GM12878 (cell line): ENCODE results near the gene SLC7A5. TPM values are rescaled to one million over a fixed set of nuclear protein-coding genes. Genes with fewer than 3 reads are reported as not detected.
"Not testable (repeated sequence)": the region's sequence is repeated elsewhere in the genome, so short reads cannot be mapped to it uniquely, and the experiment has no call there.

Experiments used
- ATAC-seq: fragments of 200-7000 bp; cut with Tn5 transposase; 3 replicates; pipeline ENCODE4 v1.9.1; 2020; ENCODE audit warnings: mild to moderate bottlenecking, moderate library complexity
- BruUV-seq: library from RNA; stranded (reverse); fragments of 400-500 nt; replicated peaks from 2 replicates; lab custom pipeline; 2021; lab: Mats Ljungman, UMichigan
- CTCF ChIA-PET: fragments of 300-600 bp; sonication (Branson Sonifier 250); formaldehyde crosslinking; extraction: SDS; loops from one replicate; lab custom pipeline; 2021; ENCODE audit warnings: inconsistent platforms; lab: Yijun Ruan, JAX
- POLR2A ChIA-PET: fragments of 350-600 bp; formaldehyde crosslinking; extraction: SDS; loops from one replicate; lab custom pipeline; 2021; ENCODE audit warnings: inconsistent platforms; lab: Charles Lee
- RAD21 ChIA-PET: fragments of 300-600 bp; sonication (Branson Sonifier 250); formaldehyde crosslinking; loops from one replicate; lab custom pipeline; 2023; ENCODE audit warnings: antibody characterized with exemption; ENCODE audit not compliant: unreplicated experiment; lab: Charles Lee
- SMC1A ChIA-PET: fragments of 300-600 bp; sonication (Branson Sonifier 250); formaldehyde crosslinking; loops from one replicate; lab custom pipeline; 2023; ENCODE audit not compliant: unreplicated experiment, uncharacterized antibody; lab: Charles Lee
- DNase-seq: peaks from one replicate; pipeline ENCODE4 v3.0.0-alpha.2; 2011; ENCODE audit warnings: low read depth, low spot score
- FAIRE-seq: peaks from 3 replicates; lab custom pipeline; 2011; peaks lifted over from hg19 to GRCh38; lab: Jason Lieb, UNC
- H2AFZ ChIP-seq: 2 replicates; pipeline ENCODE4 v1.6.0; 2011; ENCODE audit warnings: low read depth, low read length, control low read depth; ENCODE audit not compliant: control insufficient read depth
- H3K27ac ChIP-seq: 2 replicates; pipeline ENCODE4 v1.5.1; 2011; ENCODE audit warnings: control low read depth; ENCODE audit not compliant: control insufficient read depth, insufficient read depth
- H3K27me3 ChIP-seq, 2 experiments: replicated peaks in 1 of 2; 2 replicates each; pipeline versions ENCODE4 v1.6.0 to v1.6.1; 2011; ENCODE audit warnings: low read length in 1 of 2; ENCODE audit not compliant: control insufficient read depth in 2 of 2, insufficient read depth in 2 of 2
- H3K36me3 ChIP-seq, 2 experiments: 2 replicates each; pipeline ENCODE4 v1.5.1; 2011; ENCODE audit warnings: low read length in 1 of 2; ENCODE audit not compliant: control insufficient read depth in 2 of 2, insufficient read depth in 2 of 2
- H3K4me1 ChIP-seq: 2 replicates; pipeline ENCODE4 v1.6.1; 2011; ENCODE audit warnings: mild to moderate bottlenecking, low read length, moderate library complexity, mixed read lengths; ENCODE audit not compliant: control insufficient read depth, insufficient read depth
- H3K4me2 ChIP-seq: 2 replicates; pipeline ENCODE4 v1.6.0; 2011; ENCODE audit warnings: control low read depth; ENCODE audit not compliant: control insufficient read depth, insufficient read depth
- H3K4me3 ChIP-seq: fragments of 200-600 bp; sonication (generic); 2 replicates; pipeline ENCODE4 v1.5.1; 2016
- H3K79me2 ChIP-seq: 2 replicates; pipeline ENCODE4 v1.6.0; 2011; ENCODE audit warnings: low read length; ENCODE audit not compliant: control insufficient read depth, insufficient read depth
- H3K9ac ChIP-seq: 2 replicates; pipeline ENCODE4 v1.8.0; 2011; ENCODE audit warnings: low read length, control low read depth, mixed read lengths; ENCODE audit not compliant: control insufficient read depth, insufficient read depth
- H3K9me3 ChIP-seq: replicated peaks from 3 replicates; pipeline ENCODE4 v1.5.1; 2011; ENCODE audit warnings: mild to moderate bottlenecking, low read length; ENCODE audit not compliant: control insufficient read depth, insufficient read depth
- H4K20me1 ChIP-seq: 2 replicates; pipeline ENCODE4 v1.6.0; 2011; ENCODE audit not compliant: control insufficient read depth, insufficient read depth
- HCFC1 ChIP-seq: fragments of 150-350 bp; IDR thresholded peaks from 2 replicates; pipeline ENCODE4 v1.6.1; 2014; ENCODE audit warnings: low read length
- MEF2A ChIP-seq: IDR thresholded peaks from 2 replicates; pipeline ENCODE4 v1.6.1; 2011; ENCODE audit warnings: low read depth, mild to moderate bottlenecking, low read length, moderate library complexity; ENCODE audit not compliant: insufficient read depth
- MTA3 ChIP-seq: IDR thresholded peaks from 2 replicates; pipeline ENCODE4 v1.6.1; 2012; ENCODE audit warnings: low read length, inconsistent platforms, borderline replicate concordance
- WGBS: methylation state at CpG from one replicate; pipeline ENCODE4 v1.1.6; 2016; ENCODE audit warnings: low lambda C conversion rate; ENCODE audit not compliant: insufficient replicate concordance, insufficient coverage; ENCODE audit errors: missing lambda C conversion rate; 5-methylcytosine and 5-hydroxymethylcytosine counted together
- in situ Hi-C: fragments of 300-500 bp; cut with MboI; formaldehyde crosslinking; loops from 9 replicates; pipeline ENCODE4 v1.14.3; 2018; ENCODE audit warnings: mixed read lengths
- intact Hi-C: fragments of 100-400 bp; cut with micrococcal nuclease; formaldehyde crosslinking; loops from one replicate; pipeline ENCODE4 v1.14.2; 2022; ENCODE audit not compliant: unreplicated experiment
- polyA plus RNA-seq, 11 experiments: library from polyadenylated mRNA; depleted of rRNA in 4 of 11; unstranded in 6 of 11; stranded (reverse) in 5 of 11; fragments of >200 nt; fragmentation: Nextera tagmentation in 4 of 11; fragmentation: Illumina TruSeq in 1 of 11; extraction: Ambion mirVana in 4 of 11; extraction: Trizol in 1 of 11; gene quantifications; 1 replicate in 1 of 11; 2 replicates in 10 of 11; pipeline versions ENCODE4 v1.2.1 to v1.2.3, GENCODE V29; 2011 to 2016; ENCODE audit warnings: inconsistent platforms in 2 of 11, missing spikeins in 2 of 11, low read depth in 1 of 11
- total RNA-seq, 4 experiments: library from RNA; depleted of rRNA in 3 of 4; stranded (reverse); fragments of >200 nt in 3 of 4; fragmentation: Illumina TruSeq in 1 of 4; extraction: Trizol in 1 of 4; gene quantifications; 2 replicates each; pipeline versions ENCODE4 v1.2.1 to v1.2.3, GENCODE V29; 2013 to 2021
- TF ChIP-seq, protein P1 (sequence below), 3 experiments: IDR thresholded peaks in 2 of 3; conservative IDR thresholded peaks in 1 of 3; 2 replicates each; pipeline ENCODE4 v1.5.1; 2011; ENCODE audit warnings: low read depth in 3 of 3, low read length in 3 of 3, mild to moderate bottlenecking in 3 of 3, control low read depth in 2 of 3, moderate library complexity in 2 of 3, inconsistent platforms in 1 of 3, mixed read lengths in 1 of 3; ENCODE audit not compliant: control insufficient read depth in 2 of 3, insufficient read depth in 1 of 3; ENCODE audit errors: extremely low read depth in 1 of 3

Gene SLC7A5
- total and polyA plus RNA-seq, 10 of the 15 experiments (the other 5 are each of a cell fraction or from before 2014, with no cell fraction given), result 2.3 to 101 (median 35.8) TPM

DNA sequence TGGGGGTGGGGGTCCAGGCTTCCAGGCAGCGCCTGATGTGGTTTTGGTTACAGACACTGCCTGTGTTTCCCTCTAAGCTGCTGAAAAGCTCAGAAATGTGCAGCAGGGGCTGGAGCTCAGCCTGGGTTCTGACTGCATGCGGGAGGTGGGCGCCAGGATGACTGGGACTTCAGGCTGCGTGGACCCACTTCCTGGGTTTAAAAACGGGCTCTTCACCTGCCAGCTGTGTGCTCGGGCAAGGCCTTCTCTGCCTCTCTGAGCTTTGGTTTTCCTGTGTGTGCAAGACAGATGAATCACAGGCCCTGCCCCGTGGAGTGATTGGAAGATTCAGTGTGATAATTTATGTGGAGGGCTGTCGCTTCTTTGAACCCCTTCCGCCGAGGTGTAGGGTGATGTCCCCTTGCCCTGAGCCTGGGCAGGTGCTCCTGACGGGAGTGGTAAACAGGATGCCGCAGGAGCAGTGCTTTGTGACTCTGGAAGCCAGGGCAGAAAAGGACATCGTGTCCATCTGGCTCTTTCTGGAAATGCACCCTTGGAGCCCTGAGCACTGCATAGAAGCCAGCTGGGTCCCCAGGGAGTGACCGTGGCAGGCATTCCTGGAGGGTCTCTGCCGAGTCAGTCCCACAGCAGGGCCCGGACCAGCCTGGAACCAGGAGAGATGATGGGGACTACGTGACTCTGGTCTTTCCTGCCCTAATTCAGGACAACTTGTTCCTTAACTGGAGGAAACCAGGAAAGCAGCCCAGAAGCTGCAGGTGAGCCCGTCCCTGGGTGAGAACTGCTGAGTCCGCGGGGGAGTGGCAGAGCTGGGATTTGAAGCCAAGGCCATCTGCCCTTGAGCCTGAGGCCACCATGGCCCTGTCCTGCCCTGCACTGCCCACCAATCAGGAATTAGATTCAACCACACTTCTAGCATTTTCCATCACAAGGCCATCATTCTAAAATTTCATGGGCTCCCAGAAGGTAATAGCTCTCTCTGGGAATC lies 28.5 kb upstream of the SLC7A5 start (continued):
- no peak for TF ChIP-seq MEF2A
- no peak for TF ChIP-seq HCFC1
- TF ChIP-seq MTA3, result no peak
- TF ChIP-seq, protein P1, sequence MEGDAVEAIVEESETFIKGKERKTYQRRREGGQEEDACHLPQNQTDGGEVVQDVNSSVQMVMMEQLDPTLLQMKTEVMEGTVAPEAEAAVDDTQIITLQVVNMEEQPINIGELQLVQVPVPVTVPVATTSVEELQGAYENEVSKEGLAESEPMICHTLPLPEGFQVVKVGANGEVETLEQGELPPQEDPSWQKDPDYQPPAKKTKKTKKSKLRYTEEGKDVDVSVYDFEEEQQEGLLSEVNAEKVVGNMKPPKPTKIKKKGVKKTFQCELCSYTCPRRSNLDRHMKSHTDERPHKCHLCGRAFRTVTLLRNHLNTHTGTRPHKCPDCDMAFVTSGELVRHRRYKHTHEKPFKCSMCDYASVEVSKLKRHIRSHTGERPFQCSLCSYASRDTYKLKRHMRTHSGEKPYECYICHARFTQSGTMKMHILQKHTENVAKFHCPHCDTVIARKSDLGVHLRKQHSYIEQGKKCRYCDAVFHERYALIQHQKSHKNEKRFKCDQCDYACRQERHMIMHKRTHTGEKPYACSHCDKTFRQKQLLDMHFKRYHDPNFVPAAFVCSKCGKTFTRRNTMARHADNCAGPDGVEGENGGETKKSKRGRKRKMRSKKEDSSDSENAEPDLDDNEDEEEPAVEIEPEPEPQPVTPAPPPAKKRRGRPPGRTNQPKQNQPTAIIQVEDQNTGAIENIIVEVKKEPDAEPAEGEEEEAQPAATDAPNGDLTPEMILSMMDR (IDR thresholded peaks at IDR 0.05 in 2 of 3, conservative IDR thresholded peaks at IDR 0.05 in 1 of 3; ENCODE audit: control insufficient read depth in 2 of 3, extremely low read depth in 1 of 3, insufficient read depth in 1 of 3, low read depth in 3 of 3, low read length in 3 of 3), result no peak
- TF ChIP-seq, all 136 proteins: peak for 0

DNA sequence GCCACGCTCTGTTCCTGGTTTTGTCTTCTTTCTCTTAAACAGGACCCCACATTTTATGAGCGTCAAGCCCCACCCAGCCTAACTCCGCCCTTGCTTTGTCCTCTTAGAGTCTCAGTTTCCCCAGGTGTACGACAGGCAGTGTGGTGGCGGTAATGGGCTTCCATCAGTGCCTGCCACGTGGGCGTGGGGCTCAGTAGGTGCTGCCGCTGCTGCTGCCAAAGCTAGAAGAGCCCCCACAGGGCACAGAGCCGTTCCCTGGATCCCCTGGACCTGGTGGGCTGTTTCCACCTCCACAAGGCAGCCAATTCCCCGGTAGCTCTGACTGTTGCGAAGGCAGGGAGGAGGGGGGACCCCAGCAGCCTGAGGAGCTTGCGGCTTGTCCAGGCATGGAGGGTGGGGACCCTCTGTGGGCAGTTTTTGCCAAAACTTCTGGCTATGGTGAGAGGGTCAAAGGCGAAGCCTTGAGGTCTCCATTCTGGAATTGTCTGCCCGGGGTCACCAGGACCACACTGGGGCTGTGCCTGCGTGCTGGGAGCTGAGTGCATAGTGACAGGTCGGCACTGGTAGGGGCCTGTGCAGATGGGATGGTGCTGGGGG lies 27.7 kb upstream of the SLC7A5 start:
- DNase-seq, H3K4me2 ChIP-seq, H2AFZ ChIP-seq, H3K9me3 ChIP-seq, intact Hi-C loops, BruUV-seq, ATAC-seq, H3K9ac ChIP-seq, H3K27ac ChIP-seq, FAIRE-seq, H3K4me3 ChIP-seq, H3K79me2 ChIP-seq, H3K36me3 ChIP-seq, in situ Hi-C loops, H3K27me3 ChIP-seq, H4K20me1 ChIP-seq: not testable (repeated sequence)
- ChIA-PET CTCF (interaction anchor here (2.8 to 3.7 kb wide), 3 partner anchors 10 to 117 kb away, joined by 13 to 29 read pairs (median 23); no protein-coding TSS in a partner anchor), SMC1A (interaction anchor here (3.9 kb wide), 1 partner anchor 21 kb away, joined by 20 read pairs; no protein-coding TSS in a partner anchor), POLR2A (interaction anchor here (0.6 to 1.5 kb wide), 3 partner anchors 22 to 120 kb away, joined by 3 to 6 read pairs (median 4); no protein-coding TSS in a partner anchor), RAD21 (interaction anchor here (2.3 to 3.3 kb wide), 2 partner anchors 87 to 118 kb away, joined by 9 to 18 read pairs; no protein-coding TSS in a partner anchor)
- 69% methylated on average over 16 of the region's 16 CpGs for WGBS
- peaks cover 24% of the 10 kb centered on the region for H3K4me1 ChIP-seq

DNA sequence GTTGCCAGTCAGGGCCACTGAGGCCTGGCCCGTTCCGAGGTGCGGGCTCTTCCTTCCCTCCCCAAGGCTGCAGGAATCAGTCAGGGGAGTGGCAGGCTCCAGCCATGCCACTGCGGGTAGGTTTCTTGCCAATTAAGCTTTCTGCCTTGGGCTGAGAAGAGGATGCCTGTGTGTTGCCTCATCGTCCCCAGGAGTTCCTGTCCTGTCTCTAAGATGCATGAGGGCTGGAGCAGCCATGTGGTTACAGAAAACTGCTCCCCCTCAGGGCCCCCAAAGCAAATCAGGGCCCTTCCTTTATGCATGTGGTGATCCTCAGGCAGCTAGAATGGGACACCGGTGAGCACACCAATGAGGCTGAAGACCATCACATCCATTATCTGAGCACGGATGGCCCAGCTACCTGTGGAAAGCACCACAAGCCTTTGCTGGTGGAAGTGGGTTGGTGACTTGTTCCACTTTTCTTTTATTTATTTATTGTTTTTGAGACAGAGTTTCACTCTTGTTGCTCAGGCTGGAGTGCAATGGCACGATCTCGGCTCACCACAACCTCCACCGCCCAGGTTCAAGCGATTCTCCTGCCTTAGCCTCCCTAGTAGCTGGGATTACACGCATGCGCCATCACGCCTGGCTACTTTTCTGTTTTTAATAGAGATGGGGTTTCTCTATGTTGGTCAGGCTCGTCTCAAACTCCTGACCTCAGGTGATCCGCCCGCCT lies 27.0 kb upstream of the SLC7A5 start:
- BruUV-seq, DNase-seq, in situ Hi-C loops, H3K36me3 ChIP-seq, H3K4me3 ChIP-seq, H3K79me2 ChIP-seq, FAIRE-seq, H3K9ac ChIP-seq, H3K27me3 ChIP-seq, H4K20me1 ChIP-seq, intact Hi-C loops, H3K9me3 ChIP-seq: not testable (repeated sequence)
- ATAC-seq, result peak; percentile 35
- Histone ChIP-seq H2AFZ (peak overlapping the region; percentile 6; the same call in 1 of the 2 replicates), H3K4me2 (peak overlapping the region; percentile 44; the same call in 1 of the 2 replicates), H3K27ac (peak overlapping the region; percentile 31; the same call in 1 of the 2 replicates), H3K4me1 (peaks cover 24% of the 10 kb centered on the region)
- SMC1A ChIA-PET, result interaction anchor here (0.8 to 3.9 kb wide), 5 partner anchors 10 to 117 kb away, joined by 3 to 20 read pairs (median 7); no protein-coding TSS in a partner anchor
- POLR2A ChIA-PET, result interaction anchor here (0.6 to 1.5 kb wide), 4 partner anchors 20 to 116 kb away, joined by 3 to 6 read pairs (median 3); no protein-coding TSS in a partner anchor
- CTCF ChIA-PET, result interaction anchor here (0.7 to 3.7 kb wide), 10 partner anchors 11 to 515 kb away, joined by 3 to 29 read pairs (median 4); partner anchors contain the start of gene SLC7A5
- 59% methylated on average over 17 of the region's 17 CpGs for WGBS
- RAD21 ChIA-PET, result interaction anchor here (0.6 to 3.3 kb wide), 9 partner anchors 8 to 442 kb away, joined by 3 to 18 read pairs (median 6); no protein-coding TSS in a partner anchor
